Astrocyte of the cerebellum (primary cell): Measurements from ENCODE around the gene PDAP1.

ENCODE experiments used
- DNase-seq: peaks from one replicate; pipeline ENCODE4 v3.0.0-alpha.2; 2011; ENCODE audit warnings: low read depth
- H3K4me3 ChIP-seq: 2 replicates; pipeline ENCODE4 v1.5.1; 2011; ENCODE audit warnings: mild to moderate bottlenecking, low read depth, low read length, moderate library complexity
- CTCF ChIP-seq: IDR thresholded peaks from 2 replicates; pipeline ENCODE4 v1.5.1; 2012; ENCODE audit warnings: low read length, low read depth, moderate library complexity, mild to moderate bottlenecking; ENCODE audit errors: missing control alignments
- in situ Hi-C: cut with HindIII; loops from 2 replicates; pipeline ENCODE4 v1.10.0; 2017; ENCODE audit warnings: low sequenced_read_pairs

The PDAP1 gene

GRCh38 chr7:99408379-99409191, at the start of gene PDAP1, which contains the start of gene BUD31:
TSS of gene PDAP1 (minus strand) at chr7:99408597. CDS start at chr7:99408548, 49 bp downstream.
TSS of gene BUD31 (plus strand) at chr7:99408969. CDS start at chr7:99411093, 2,124 bp downstream.
- in situ Hi-C loops: no loop called here
- peak within 1 kb of the TSS; percentile 100 for H3K4me3 ChIP-seq
- TF ChIP-seq CTCF: no peak
- peak; percentile 85 for DNase-seq

GRCh38 chr7:99457650-99458493, 49.5 kb upstream of the PDAP1 start:
- no peak for TF ChIP-seq CTCF

GRCh38 chr7:99457050-99457649, 48.8 kb upstream of the PDAP1 start:
- in situ Hi-C loops: no loop called here
- no peak for DNase-seq
- TF ChIP-seq CTCF: no peak
- H3K4me3 ChIP-seq: no peak overlapping the region

More at GRCh38 chr7:99457650-99458493, 49.5 kb upstream of the PDAP1 start:
- in situ Hi-C loops: no loop called here
- no peak overlapping the region for H3K4me3 ChIP-seq
- DNase-seq: no peak

- in situ Hi-C loops: no loop called here
- TF ChIP-seq CTCF: no peak
- no peak overlapping the region for H3K4me3 ChIP-seq
These were observed 47.9 kb upstream of the PDAP1 start for GRCh38 chr7:99456288-99456687.

GRCh38 chr7:99455874-99456273, 47.5 kb upstream of the PDAP1 start:
- TF ChIP-seq CTCF: no peak
- no peak overlapping the region for H3K4me3 ChIP-seq
- in situ Hi-C loops: no loop called here
- DNase-seq: no peak

More at GRCh38 chr7:99456288-99456687, 47.9 kb upstream of the PDAP1 start:
- no peak for DNase-seq

GRCh38 chr7:99453105-99453504, 44.7 kb upstream of the PDAP1 start:
- no peak for DNase-seq
- no peak overlapping the region for H3K4me3 ChIP-seq
- in situ Hi-C loops: no loop called here
- TF ChIP-seq CTCF: no peak
